Omental fat pad (tissue), 4 donors: ENCODE data around the gene WDR44. TPM values are rescaled to one million over a fixed set of nuclear protein-coding genes. Genes with fewer than 3 reads are reported as not detected.

Source experiments
- ATAC-seq: fragments of 150-250 bp; one replicate; pipeline ENCODE4 v1.9.1; 2016; ENCODE audit warnings: mild to moderate bottlenecking, moderate library complexity; ENCODE audit not compliant: low FRiP score
- DNase-seq: peaks from one replicate; pipeline ENCODE4 v3.0.0-alpha.2; 2019; ENCODE audit warnings: low spot score
- small RNA-seq: library from RNA; depleted of rRNA; stranded (forward); fragments of <200 nt; gene quantifications from one replicate; pipeline ENCODE3, GENCODE V24; 2016
- total RNA-seq, 4 donors: library from RNA; depleted of rRNA; stranded (reverse); fragments of >200 nt; gene quantifications; one replicate each; pipeline ENCODE4 v1.1.0, GENCODE V29; 2016
- TF ChIP-seq, protein P1 (sequence below), 3 donors: fragments of 450-650 bp; IDR thresholded peaks; one replicate each; pipeline ENCODE4 v1.5.1; 2016 to 2017; ENCODE audit warnings: antibody characterized with exemption in 3 of 3, mild to moderate bottlenecking in 3 of 3, moderate library complexity in 2 of 3

The WDR44 gene
- total RNA-seq, 4 donors from 2014 or later = 16.3 to 21.2 (median 19.7) TPM

GRCh38 chrX:118499295-118499694 lies 153.4 kb downstream of the WDR44 start:
- no peak for DNase-seq
- no peak for ATAC-seq
- TF ChIP-seq, protein P1, sequence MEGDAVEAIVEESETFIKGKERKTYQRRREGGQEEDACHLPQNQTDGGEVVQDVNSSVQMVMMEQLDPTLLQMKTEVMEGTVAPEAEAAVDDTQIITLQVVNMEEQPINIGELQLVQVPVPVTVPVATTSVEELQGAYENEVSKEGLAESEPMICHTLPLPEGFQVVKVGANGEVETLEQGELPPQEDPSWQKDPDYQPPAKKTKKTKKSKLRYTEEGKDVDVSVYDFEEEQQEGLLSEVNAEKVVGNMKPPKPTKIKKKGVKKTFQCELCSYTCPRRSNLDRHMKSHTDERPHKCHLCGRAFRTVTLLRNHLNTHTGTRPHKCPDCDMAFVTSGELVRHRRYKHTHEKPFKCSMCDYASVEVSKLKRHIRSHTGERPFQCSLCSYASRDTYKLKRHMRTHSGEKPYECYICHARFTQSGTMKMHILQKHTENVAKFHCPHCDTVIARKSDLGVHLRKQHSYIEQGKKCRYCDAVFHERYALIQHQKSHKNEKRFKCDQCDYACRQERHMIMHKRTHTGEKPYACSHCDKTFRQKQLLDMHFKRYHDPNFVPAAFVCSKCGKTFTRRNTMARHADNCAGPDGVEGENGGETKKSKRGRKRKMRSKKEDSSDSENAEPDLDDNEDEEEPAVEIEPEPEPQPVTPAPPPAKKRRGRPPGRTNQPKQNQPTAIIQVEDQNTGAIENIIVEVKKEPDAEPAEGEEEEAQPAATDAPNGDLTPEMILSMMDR (IDR thresholded peaks at IDR 0.05) = no peak

Small RNAs within 50 kb of the gene (small RNA-seq; reads per million reads assigned to genes)
- gene MIR1277 = not detected

Other genes with a start within 250 kb of the WDR44 start
- gene KLHL13, start 229.3 kb upstream of the WDR44 start, total RNA-seq = 1 to 10 TPM; 1.2 to 5.2 (median 2.0) TPM
- 100 to 1,000 TPM in 1 of 4 donors, 10 to 100 TPM in 3; 62.1 to 156 (median 76.3) TPM for gene DOCK11, start 149.7 kb downstream of the WDR44 start, total RNA-seq